NCI-H2029 treated with DMSO at 0.1 percent for 48 hours (cell line): ENCODE results near the gene S100A3.

Source experiments
- DNase-seq: peaks from one replicate; lab custom pipeline; 2025; lab: John Stamatoyannopoulos, UW

The S100A3 gene

DNA sequence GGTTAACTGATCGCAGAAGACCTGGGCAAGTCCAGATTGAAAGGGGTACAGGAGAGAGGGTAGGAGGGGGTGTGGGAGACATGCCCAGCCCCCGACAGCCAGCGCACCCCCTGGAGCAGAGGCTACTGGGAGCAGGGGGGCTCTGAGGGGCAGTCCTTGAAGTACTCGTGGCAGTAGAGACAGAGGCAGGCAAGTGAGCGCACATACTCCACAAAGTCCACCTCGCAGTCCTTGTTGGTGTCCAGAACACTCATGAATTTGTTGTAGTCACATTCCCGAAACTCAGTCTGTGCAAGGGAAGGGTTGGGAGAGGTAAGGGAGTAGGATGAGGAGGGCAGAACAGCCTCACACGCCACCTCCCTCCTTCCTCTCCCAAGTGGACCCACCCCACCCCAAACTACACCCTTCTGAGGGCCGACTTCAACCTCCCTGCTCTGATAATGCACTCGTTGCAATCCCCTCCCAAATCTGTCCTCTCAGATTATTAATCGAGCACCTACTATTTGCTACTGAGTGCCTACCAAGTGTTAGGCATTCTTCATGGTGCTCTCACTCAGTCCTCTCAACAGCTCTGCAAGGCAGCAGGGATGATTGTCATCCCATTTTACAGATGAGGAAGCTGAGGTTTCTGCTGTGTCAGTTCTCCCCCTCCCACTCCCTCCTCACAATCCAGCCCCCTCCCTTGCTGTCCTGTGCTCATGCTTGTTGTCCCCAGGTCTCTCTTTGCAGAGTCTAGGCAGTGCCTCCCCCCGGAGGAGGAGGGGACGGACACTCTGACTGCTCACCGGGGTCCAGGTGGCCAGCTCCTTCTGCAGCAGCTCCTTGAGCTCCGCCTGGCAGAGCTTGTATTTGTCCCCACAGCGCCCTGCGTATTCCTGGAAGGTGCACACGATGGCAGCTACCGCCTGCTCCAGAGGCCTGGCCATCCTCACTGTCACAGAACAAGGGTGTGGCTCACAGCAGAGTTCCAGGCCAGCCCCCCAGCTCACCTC is 1.2 kb downstream of the S100A3 start:
- no peak for DNase-seq

DNA sequence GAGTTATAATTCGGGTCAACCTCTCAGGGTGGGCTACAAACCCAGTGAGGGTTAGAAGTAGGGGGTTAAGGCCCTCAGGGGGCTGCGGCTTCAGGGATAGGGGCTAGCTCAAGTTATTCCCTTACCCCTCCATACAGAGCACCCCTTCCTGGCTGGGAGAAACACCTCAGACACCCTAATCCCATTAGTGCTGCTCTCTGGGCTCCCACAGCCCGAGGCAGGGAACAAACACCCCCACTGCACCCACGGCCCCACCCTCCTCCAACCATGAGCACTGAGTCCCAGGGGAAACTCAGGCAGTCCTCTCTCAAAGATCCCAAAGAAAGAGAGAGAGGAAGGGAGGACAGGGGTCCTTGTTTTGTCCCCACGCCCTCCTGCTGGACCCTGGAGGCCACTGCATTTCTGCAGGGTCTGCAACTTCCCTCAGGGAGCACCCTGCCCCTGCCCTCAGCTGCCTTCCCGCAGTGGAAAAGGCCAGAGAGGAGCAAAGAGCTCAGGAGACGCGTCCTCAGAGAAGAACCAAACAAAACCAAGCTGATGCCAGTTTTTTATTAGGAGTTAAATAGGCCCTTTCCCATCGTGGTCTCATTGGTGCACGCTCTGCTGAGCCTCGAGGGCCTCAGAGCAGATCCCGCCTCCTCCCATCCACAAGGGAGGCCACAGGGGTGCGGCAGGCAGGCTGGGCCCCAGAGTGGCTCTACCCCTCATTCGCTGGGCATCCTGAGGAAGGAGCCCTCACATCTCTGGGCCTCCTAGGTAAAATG is 2.1 kb downstream of the S100A3 start:
- DNase-seq = no peak

DNA sequence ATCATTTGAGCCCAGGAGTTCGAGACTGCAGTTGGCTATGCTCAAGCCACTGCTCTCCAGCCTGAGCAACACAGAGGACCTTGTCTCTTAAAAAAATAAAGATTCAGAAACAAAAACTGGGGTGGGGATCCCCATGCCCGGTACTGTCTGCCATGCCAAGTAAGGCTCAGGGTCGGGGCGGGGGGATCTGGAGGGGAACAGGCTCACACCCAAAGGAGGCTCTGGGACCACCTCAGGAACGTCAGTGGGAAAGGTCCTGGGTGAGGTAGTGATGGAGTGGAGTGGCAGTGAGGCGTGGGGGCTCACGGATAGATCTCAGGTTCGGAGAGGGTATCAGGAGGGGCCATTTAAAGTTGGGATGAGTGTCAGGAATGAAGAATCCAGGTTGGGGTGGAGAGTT is 2.7 kb downstream of the S100A3 start:
- no peak for DNase-seq

DNA sequence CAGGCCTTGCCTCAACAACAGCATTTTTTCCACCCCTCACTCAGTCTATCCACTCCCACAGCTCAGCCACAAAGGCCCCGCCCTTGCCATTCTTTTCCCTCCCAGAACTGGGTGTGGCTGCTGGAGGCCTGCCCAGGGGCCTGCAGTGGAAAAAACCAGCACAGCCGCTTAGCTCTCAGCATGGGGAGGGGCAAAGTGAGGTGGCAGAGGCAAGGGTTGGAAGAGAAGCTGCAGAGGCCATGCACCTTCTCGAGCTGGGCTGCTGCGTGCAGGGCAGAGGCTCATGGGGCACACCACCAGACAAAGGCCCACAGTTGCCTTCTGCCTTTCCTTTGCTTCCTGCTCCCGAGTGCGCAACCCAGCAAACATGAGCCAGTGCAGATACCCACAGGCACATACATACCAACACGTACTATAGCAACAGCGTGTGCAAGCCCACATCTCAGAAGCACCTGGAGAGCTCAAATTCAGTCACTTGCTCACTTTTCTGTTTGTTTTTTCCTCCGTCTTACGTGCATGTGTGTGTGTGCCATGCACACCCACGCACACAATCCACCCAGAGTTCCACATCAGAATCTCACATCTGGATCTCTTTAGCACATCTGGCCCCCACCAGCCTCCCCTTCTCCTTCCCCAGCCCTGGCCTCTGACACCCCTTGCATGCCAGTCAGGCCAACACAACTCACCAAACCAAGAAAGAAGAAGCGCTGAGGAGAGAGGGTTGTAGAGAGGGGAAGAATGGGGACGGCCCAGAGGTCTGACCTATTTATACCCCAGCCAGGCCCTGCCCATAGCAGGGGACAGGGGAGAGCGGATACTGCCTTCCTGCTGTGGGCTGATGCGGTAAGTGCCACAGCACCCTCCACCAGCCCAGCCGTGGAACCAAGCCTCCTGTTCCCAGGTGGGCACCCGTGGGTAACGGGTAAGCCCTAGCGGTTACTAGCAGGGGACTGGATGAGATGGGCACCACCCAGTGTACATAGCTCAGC is 3.7 kb downstream of the S100A3 start, which contains the start of gene S100A4:
TSS of gene S100A4 (minus strand) at position 740 of the 989 bp plus-strand sequence. CDS start 1,012 bp downstream, outside the sequence.
- peak; percentile 44 for DNase-seq

DNA sequence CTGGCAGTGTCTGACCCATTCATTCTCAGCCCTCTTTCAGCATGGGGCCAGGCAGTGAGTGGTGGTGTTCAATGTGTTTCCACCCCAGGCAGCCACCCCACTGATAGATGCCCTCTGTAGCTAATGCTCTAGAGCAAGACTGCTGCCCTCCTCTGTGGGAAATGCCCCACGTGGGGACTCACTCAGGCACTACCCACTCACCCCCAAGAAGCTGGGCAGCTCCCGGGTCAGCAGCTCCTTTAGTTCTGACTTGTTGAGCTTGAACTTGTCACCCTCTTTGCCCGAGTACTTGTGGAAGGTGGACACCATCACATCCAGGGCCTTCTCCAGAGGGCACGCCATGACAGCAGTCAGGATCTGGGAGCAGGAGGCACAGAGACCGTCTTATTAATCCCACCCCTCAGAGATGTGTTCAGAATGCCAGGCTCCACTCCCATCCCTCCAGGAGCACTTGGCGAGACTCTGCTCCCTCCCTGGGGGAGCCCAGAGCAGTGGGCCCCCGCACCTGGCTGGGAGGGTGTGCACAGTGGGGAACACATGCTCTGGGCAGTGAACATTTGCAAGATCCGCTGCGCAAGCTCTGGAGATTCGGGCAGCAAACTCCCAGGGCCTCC is 4.5 kb downstream of the S100A3 start:
- no peak for DNase-seq

DNA sequence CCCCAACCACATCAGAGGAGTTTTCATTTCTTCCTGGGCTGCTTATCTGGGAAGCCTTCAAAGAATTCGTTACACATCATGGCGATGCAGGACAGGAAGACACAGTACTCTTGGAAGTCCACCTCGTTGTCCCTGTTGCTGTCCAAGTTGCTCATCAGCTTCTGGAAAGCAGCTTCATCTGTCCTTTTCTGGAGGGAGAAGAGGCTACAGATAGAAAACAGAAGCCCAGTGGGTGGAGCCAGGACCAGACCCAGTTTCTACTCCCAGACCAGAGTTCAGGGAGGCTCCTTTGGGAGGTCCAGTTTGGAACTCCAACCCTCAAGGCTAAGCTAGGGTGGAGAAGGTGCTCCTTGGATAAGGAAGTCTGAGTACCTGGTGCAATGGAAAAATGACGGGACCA is 5.3 kb downstream of the S100A3 start:
- no peak for DNase-seq

DNA sequence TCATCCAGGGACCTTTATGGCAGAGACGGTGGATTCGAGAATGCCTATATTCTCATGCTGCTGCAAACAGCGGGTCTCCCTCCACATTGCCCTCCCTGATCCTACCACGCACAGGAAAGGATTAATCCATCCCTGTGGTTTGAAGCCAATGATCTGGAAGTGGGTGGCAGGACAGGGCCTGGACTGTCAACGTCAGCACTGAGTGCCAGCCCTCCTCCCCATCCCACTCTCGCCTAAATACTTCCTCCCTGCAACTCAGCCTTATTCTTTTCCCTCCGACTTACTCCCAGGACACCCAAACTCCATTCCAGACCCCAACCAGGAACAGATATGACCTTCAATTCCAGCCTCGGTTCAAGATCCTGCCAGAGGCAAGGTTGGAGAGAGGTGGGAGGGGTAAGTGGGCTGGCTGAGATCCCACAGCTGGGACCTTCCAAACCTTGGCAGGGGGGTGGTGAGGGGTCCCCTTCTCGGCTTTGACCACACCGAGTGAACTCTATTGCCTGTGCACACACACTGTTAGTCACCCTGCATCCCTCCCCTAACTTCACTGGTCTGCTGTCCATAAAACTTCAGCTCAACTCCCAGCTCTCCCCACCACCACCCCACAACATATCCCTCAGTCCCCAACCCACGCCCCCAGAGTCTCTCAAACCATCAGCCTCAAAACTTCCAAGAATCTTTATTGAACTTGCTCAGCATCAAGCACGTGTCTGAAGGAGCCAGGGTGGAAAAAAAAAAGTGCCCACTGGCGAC is 5.9 kb downstream of the S100A3 start:
- no peak for DNase-seq

DNA sequence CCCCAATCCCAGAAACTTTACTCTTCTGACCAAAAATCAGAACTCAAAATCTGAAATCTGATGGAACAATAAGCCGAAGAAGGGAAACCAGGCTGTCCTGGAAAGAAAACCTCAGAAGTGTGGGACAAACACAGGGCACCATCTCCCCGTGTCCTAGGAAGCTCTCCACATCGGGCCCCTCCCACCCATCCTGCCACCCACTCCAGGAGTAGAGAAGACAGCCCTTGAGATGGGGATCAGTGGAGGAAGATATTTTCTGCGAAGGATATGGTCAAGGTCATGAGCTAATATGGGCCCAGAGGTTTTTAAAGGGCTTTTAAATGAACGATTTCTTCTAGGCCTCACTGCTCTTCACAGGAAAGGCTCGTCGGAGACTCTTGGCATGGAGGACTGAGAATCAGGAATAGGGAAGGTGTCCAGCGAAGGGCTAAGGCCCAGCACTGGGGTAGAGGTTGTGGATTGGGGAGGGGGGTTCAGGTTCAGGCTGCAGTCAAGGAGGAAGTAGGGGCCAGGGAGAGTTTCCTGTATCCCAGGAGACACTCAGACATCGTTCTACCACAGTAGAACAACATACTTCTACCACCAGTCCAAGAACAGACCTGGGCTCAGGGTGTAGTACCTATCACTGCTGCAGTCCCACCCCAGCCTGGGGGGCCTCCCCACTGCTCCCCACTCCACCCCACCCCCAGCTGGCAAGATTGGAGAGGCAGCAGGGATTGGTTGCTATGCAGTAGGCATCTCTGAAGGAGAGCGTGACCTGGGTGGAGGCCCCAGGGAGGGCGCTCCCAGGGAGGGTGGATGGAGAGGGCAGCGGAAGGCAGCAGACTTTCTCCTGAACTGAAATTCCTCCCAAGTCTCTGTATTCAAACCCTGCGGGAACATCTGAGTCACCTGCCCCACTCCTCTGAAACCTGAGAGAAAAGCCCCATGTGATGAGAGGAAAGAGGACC is 7.1 kb downstream of the S100A3 start:
- DNase-seq = no peak

DNA sequence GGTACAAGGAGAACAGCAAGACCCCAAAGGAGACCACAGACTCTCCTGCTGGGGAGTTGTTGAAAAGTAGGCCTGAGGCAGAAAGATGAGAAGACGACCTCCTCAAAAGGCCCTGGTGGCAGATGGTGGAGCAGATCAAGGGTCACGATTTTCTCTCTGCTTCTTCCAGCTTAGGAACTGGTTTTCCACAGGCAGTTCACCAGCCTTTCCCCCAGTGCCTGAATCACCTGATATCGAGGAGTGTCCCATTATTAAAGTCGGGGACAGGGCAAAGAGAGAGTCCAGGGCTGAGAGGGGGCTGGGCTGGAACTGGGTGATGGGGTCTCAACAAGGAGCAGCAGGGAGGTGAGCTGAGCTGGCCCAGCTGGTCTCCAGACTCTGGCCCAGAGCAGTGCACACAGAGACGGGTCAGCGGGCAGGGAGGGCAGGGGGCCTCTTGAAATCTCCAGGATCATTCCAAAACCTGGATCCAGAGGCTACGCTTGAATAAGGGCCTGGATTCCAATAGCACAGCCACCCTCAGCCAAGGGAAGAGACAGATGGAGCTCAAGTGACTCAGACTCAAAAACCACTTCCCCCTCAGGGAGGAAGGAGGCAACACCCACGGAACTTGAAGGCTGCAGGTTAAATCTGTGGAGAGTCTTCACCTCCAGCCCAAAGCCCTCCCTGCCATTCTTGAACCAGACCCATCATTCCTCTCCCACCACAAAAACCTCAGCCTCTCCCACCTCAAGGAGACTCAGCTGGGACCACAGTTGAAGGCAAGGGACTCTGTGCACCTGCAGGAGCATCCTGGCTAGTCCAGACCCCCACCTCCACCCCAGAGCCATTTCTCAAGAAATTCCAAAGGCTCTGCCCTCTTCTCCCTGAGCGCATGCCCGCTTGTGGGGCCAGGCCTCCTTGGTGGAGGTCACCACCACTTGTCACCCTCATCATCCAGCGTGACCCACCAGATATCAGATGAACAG is 8.4 kb downstream of the S100A3 start, which contains the start of gene S100A5:
TSS of gene S100A5 (minus strand) at position 541 of the 968 bp plus-strand sequence. CDS start 743 bp downstream, outside the sequence.
- no peak for DNase-seq

DNA sequence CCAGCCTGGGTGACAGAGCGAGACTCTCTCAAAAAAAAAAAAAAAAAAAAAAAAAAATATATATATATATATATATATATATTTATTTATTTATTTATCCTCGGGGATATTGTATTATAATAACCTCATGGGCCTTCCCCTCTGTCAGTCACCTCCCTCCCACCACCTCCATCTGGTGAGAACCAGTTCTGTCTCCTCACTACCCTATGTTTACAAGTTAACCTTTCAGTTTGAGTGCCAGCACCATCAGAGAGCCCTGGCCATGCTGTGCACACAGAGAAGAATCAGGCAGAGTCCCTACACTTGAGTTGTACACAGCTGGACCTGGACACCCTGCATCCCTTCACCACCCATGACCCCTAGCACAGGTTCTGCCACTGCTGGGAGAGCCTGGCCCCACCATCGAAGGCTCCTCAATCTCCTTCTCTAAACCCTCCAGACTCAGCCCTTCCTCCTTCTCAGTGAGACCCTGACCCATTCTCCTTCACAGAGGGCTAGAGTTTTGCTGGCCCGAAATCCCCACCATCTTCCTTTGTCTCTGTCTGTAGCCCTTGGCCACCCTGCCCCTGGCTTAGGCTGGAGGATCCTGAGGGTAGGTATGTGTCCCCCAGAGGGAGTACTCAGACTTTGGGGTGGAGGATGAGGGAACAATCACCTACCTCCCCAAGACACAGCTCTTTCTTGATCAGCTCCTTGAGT is 9.5 kb downstream of the S100A3 start:
- DNase-seq = peak; percentile 11

DNA sequence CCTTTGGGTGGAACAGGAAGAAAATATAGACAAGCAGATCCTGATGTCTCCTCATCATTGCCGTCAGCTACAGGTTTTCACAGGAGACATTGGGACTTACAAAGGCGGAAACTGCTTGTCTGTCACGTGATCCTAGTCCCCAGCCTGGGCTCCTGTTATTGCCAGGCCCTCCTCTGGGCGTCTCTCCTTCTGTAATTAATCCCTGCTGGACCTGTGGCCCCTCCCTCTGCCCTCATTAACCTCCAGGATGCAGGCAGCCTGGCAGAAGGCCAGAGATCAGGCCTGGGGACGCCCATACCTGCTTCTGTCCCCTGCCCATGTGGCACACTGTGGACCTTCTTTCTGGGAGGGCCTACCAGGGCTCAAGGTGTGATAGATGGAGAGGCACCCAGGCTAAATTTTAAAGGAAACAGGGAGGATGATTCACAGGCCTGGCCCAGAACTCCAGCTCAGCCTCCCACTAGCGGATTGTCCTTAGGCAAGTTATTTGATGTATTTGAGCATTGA is 10.7 kb downstream of the S100A3 start:
- peak; percentile 49 for DNase-seq

DNA sequence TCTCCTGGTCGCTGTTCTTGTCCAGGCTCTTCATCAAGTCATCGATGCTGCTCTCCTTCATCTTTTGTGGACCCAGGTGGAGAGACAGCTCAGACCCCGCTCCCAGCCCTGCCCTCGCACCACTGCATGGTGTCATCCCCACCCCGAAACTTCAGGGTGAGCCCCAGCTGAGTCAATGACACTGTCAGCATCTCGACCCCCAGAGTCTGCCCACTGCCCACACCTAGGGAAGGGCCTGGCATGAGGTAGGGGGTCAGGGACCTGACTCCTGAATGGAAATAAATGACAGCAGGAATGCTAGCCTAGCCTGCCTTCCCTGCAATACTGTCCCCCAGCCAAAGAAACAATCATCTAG is 11.7 kb downstream of the S100A3 start:
- DNase-seq = no peak

DNA sequence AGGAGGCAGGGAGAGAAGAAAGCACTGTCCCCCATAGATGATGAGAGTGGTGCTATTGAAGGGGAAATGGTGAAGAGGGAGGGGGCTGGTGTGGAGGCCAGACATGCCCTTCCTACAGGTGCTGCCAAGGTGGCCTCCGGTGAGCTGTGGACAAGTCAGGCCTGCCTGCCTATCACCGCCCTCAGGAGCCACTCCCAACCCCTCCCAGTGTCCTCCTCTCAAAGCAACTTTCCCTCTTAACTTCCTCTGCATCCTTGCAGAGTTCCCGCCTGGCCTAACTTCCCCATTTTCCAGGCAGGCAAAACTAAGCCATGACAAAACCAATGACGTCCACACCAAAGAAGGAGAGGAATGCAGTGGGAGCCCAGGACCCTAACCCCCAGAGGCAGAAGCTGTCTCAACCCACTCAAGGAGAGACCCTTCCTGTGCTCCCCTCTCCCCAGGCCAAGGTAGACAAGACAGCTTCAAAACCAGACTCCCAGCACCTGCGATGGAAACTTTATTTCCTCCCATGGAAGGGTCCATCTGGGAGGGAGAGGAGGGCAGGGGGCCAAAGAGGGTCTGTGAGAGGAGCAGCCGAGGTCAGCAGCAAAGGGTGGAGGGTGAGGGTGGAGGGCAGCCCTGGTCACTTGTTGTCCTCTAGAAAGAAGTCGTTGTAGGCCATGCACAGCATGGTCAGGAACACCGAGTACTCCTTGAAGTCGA is 12.2 kb downstream of the S100A3 start:
- no peak for DNase-seq

DNA sequence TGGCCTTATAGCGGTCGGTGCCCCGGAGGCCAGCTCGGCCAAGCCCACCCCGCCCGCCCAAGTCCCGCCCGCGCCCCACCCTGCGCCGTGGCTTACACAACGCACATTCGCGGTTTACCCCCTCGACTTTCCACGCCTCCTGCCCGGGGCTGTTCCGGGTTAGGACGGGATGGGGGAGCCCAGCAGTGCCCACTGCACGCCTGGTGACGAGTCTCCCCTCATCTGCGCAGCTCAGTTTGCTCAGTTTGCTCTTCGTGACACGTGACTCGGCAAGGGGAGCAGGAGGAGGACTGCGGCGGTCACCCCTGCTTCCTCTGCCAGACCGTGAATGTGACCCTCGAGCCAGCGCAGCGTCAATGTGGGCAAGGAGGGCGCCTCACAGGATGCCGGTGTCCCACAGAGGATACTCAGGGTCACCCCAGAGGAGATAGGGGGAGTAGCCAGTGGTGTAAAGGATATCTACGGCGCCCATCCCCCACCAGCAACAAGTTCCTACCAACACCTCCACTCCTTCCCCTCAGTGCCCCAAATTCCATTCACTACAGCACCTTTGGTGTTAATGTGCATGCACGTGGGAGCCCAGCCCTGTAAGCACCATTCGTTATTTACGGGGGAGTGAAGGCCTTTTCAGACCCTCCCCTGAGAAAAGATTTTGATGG is 12.9 kb downstream of the S100A3 start:
- no peak for DNase-seq

DNA sequence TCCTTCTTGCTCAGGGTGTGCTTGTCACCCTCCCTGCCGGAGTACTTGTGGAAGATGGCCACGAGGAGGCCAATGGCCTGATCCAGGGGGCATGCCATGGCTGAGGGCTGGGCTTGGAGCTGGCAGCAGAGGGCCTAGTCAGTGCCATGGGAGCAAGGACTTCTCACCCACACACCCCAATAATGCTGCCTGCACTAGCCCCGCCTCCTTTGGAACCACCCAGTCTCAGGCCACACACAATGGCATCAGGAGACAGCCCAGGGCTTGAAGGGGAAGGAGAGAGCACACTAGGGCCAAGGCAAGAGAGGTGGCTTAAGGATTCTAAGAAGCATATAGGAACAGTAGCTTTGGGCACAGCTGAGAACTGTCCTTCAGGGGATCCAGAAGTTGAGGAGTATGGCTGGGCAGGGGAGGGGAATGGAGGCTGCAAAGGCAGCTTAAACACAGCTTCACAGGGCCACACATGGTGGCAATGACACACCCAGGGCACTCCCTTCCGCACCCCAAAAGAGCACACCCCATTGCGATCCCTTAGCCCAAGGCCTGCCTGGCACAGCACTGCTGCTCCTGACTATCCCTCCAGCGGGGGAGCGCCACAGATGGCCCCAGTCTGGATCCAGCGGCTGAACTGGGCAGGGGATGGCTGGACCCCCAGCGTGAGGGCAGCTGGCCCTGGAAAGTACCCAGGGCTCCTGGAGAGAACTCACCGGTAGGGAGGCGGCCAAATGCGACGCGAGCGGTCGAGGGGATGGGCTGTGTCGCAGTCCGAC is 13.6 kb downstream of the S100A3 start, which contains the start of gene S100A6:
TSS of gene S100A6 (minus strand) at position 750 of the 770 bp plus-strand sequence. CDS start at position 98, 652 bp downstream.
- DNase-seq = no peak
